ENCODE measurements around the gene ATP4B. TPM values are rescaled to one million over a fixed set of nuclear protein-coding genes. Genes with fewer than 3 reads are reported as not detected.

ATP4B gene
- total and polyA plus RNA-seq, 2 of the 8 experiments (the other 6 are each of a cell fraction or from before 2014, with no cell fraction given): 0.05 TPM; not detected in 1

DNA sequence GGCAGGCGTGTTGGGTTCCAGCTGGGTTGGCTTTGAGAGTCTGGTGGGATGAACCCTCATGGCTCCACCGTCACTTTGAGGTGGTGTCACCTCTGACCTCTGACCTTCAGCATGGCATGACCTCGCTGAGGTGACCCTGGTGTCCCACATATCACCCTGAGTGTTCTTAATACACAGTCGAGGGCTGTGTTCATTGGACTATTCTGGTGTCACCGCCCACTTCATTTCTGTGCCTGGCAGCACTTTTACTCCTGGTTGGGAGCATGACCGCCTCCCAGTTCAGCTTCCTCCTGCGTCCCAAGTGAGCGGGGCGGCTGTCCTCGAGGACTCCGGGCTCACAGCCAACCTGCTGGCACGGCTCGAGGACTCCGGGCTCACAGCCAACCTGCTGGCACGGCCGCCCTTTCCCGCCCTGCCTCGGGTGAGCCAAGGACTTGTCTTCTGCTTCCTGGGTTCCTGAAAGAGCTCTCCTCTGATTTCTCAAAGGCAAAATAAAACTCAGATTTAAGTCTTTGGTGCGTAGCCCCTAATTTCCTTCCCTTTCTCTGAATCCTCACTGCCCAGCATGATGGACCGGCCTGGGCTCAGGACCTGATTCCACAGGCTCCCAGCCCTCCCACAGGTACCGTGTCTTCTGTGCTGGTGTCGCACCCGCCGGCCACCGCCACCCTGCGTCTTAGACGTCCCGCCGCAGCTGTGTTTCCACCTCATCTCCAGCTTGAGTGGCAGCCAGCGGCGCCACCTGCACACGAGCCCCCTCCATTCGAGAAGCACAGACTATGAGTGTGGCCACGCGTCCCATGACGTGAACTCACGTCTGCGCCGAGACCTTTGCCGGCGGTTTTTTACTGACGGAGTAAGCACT lies 10.4 kb downstream of the ATP4B start:
- no peak overlapping the region for H4K5ac ChIP-seq (ENCODE audit: insufficient read length, low read depth, low read length)
- no peak overlapping the region for H3K23ac ChIP-seq (ENCODE audit: insufficient read length)
- H3K4ac ChIP-seq (replicated peaks; ENCODE audit: insufficient read length, low read depth, low read length): no peak overlapping the region
- H3K36me3 ChIP-seq (ENCODE audit: control insufficient read depth in 2 of 4, insufficient read depth in 4 of 4, low read length in 3 of 4): peaks cover 0 to under 1% (median 0%) of the 10 kb centered on the region in 4 experiments; a peak in 1 of 8 replicates
- no peak overlapping the region for H3K9ac ChIP-seq (replicated peaks in 1 of 4; ENCODE audit: extremely low read depth in 1 of 4, low read depth in 3 of 4, low read length in 3 of 4)
- H3K56ac ChIP-seq (replicated peaks; ENCODE audit: insufficient read length, low read depth, low read length): no peak overlapping the region
- ChIA-PET POLR2A (ENCODE audit: partially characterized antibody) (no interaction called here), CTCF (ENCODE audit: partially characterized antibody) (interaction anchor here (2.0 kb wide), 1 partner anchor 94 kb away, joined by 7 read pairs; no protein-coding TSS in a partner anchor)
- no peak overlapping the region for H2AK5ac ChIP-seq (ENCODE audit: low read depth, low read length)
- no peak overlapping the region for H3K27ac ChIP-seq (ENCODE audit: low read depth, low read length)
- no peak overlapping the region for H2BK5ac ChIP-seq (ENCODE audit: low read depth, low read length)
- H3K79me2 ChIP-seq (ENCODE audit: control insufficient read depth in 1 of 2, insufficient read depth in 2 of 2, low read length in 2 of 2): no peaks in the 10 kb centered on the region
- no peaks in the 10 kb centered on the region for H4K20me1 ChIP-seq (replicated peaks in 1 of 2; ENCODE audit: control insufficient read depth in 1 of 2, insufficient read depth in 2 of 2, low read length in 2 of 2)
- no peak overlapping the region for H3K14ac ChIP-seq (ENCODE audit: insufficient read length)
- no peak overlapping the region for H2BK12ac ChIP-seq (ENCODE audit: low read depth, low read length)
- no peak overlapping the region for H3K18ac ChIP-seq (ENCODE audit: extremely low read depth, low read length)
- peaks cover 18 to 22% of the 10 kb centered on the region in 2 experiments for H3K9me3 ChIP-seq (ENCODE audit: insufficient read depth in 2 of 2, low read depth in 1 of 2, low read length in 1 of 2)
- H3K79me1 ChIP-seq (ENCODE audit: low read depth, low read length): no peaks in the 10 kb centered on the region
- no peak for TF ChIP-seq POLR2AphosphoS5 (IDR thresholded peaks at IDR 0.05; ENCODE audit: low read depth, low read length)
- TF ChIP-seq E2F6 (IDR thresholded peaks at IDR 0.05): peak; percentile 75
- H2AFZ ChIP-seq (ENCODE audit: low read length): no peak overlapping the region
- no peak overlapping the region for H2BK120ac ChIP-seq (replicated peaks; ENCODE audit: low read depth, low read length)
- no peak overlapping the region for H4K8ac ChIP-seq (ENCODE audit: extremely low read depth, insufficient read depth, low read length)
- H3K4me2 ChIP-seq (ENCODE audit: insufficient read depth in 1 of 2, low read depth in 2 of 2, low read length in 2 of 2): no peak overlapping the region
- FAIRE-seq (no peak), DNase-seq (ENCODE audit: low read depth in 1 of 2, low spot score in 2 of 2) (no peak)
- WGBS, 2 experiments (ENCODE audit: extremely low coverage in 1 of 2, insufficient coverage in 1 of 2, insufficient read length in 1 of 2, insufficient replicate concordance in 2 of 2, low coverage in 1 of 2, low lambda C conversion rate in 2 of 2, missing lambda C conversion rate in 1 of 2): 88% methylated on average over 33 of the region's 42 CpGs; no CpG with 5 or more reads in 1 of the 2 experiments
- no peaks in the 10 kb centered on the region for H3K4me1 ChIP-seq (replicated peaks in 1 of 4; ENCODE audit: control insufficient read depth in 3 of 4, insufficient read depth in 4 of 4, low read length in 3 of 4)
- H3K4me3 ChIP-seq (ENCODE audit: extremely low read depth in 1 of 4, insufficient read depth in 2 of 4, low read depth in 3 of 4, low read length in 4 of 4): no peak overlapping the region
- no peak overlapping the region for H2BK15ac ChIP-seq (ENCODE audit: low read length)
- no peak overlapping the region for H4K91ac ChIP-seq (replicated peaks; ENCODE audit: insufficient read length, low read length)
- H3K23me2 ChIP-seq (ENCODE audit: low read depth, low read length): no peaks in the 10 kb centered on the region
- H3K27me3 ChIP-seq (replicated peaks in 1 of 4; ENCODE audit: control insufficient read depth in 3 of 4, extremely low read depth in 1 of 4, insufficient read depth in 3 of 4, low read length in 3 of 4): no peaks in the 10 kb centered on the region
- H2BK20ac ChIP-seq (ENCODE audit: low read length): no peak overlapping the region

All from H1 (cell line).